ENCODE data around the gene FARSA. TPM values are rescaled to one million over a fixed set of nuclear protein-coding genes. Genes with fewer than 3 reads are reported as not detected.

The FARSA gene
- total RNA-seq, 1 donor from 2014 or later, result 54.5 TPM

- H3K4me1 Mint-ChIP-seq, result peaks cover 13% of the 10 kb centered on the region
- H3K4me3 Mint-ChIP-seq, result peak overlapping the region; percentile 79
- no peak for DNase-seq (ENCODE audit: low spot score in 2 of 2, unreplicated experiment in 2 of 2)
- TF ChIP-seq CTCF (IDR thresholded peaks at IDR 0.05; ENCODE audit: unreplicated experiment), result no peak
- peak overlapping the region; percentile 41 for H3K27ac Mint-ChIP-seq
- peaks cover 43% of the 10 kb centered on the region for H3K27me3 Mint-ChIP-seq (ENCODE audit: low read depth)
- H3K36me3 Mint-ChIP-seq, result peaks cover 2% of the 10 kb centered on the region
- H3K9me3 Mint-ChIP-seq, result peaks cover 4% of the 10 kb centered on the region
Measured at GRCh38 chr19:12882589-12882988, 50.9 kb downstream of the FARSA start.

GRCh38 chr19:12881172-12881808, 52.2 kb downstream of the FARSA start, which contains the start of gene DNASE2:
Gene DNASE2 (minus strand): TSS chr19:12881449. CDS start chr19:12881375, 74 bp downstream.
- peak; percentile 77 to 86 for DNase-seq (ENCODE audit: low spot score in 2 of 2, unreplicated experiment in 2 of 2)
- Mint-ChIP-seq H3K9me3 (peaks cover 4% of the 10 kb centered on the region), H3K36me3 (peaks cover 2% of the 10 kb centered on the region), H3K4me3 (peak within 1 kb of the TSS; percentile 79), H3K27me3 (ENCODE audit: low read depth) (peaks cover 30% of the 10 kb centered on the region), H3K27ac (peak within 1 kb of the TSS; percentile 83), H3K4me1 (peaks cover 10% of the 10 kb centered on the region)
- no peak for TF ChIP-seq CTCF (IDR thresholded peaks at IDR 0.05; ENCODE audit: unreplicated experiment)

GRCh38 chr19:12880551-12881171, 52.9 kb downstream of the FARSA start:
- H3K36me3 Mint-ChIP-seq, result peaks cover 2% of the 10 kb centered on the region
- peaks cover 4% of the 10 kb centered on the region for H3K9me3 Mint-ChIP-seq
- peak overlapping the region; percentile 67 for H3K27ac Mint-ChIP-seq
- H3K4me3 Mint-ChIP-seq, result peak overlapping the region; percentile 79
- no peak for TF ChIP-seq CTCF (IDR thresholded peaks at IDR 0.05; ENCODE audit: unreplicated experiment)
- H3K4me1 Mint-ChIP-seq, result peaks cover 9% of the 10 kb centered on the region
- peak in 1 of 2 experiments; percentile 53 for DNase-seq (ENCODE audit: low spot score in 2 of 2, unreplicated experiment in 2 of 2)
- peaks cover 26% of the 10 kb centered on the region for H3K27me3 Mint-ChIP-seq (ENCODE audit: low read depth)

- H3K27ac Mint-ChIP-seq, result no peak overlapping the region
- H3K4me3 Mint-ChIP-seq, result no peak overlapping the region
- peaks cover 21% of the 10 kb centered on the region for H3K36me3 Mint-ChIP-seq
- DNase-seq (ENCODE audit: low spot score in 2 of 2, unreplicated experiment in 2 of 2), result no peak
- TF ChIP-seq CTCF (IDR thresholded peaks at IDR 0.05; ENCODE audit: unreplicated experiment), result no peak
- H3K27me3 Mint-ChIP-seq (ENCODE audit: low read depth), result no peaks in the 10 kb centered on the region
- no peaks in the 10 kb centered on the region for H3K4me1 Mint-ChIP-seq
- peaks cover 5% of the 10 kb centered on the region for H3K9me3 Mint-ChIP-seq
Measured at GRCh38 chr19:12875086-12875485, 58.4 kb downstream of the FARSA start.

GRCh38 chr19:12873891-12874745, 59.4 kb downstream of the FARSA start:
- Mint-ChIP-seq H3K27ac (no peak overlapping the region), H3K9me3 (peaks cover 5% of the 10 kb centered on the region), H3K36me3 (peaks cover 21% of the 10 kb centered on the region), H3K4me3 (no peak overlapping the region), H3K27me3 (ENCODE audit: low read depth) (no peaks in the 10 kb centered on the region), H3K4me1 (no peaks in the 10 kb centered on the region)
- TF ChIP-seq CTCF (IDR thresholded peaks at IDR 0.05; ENCODE audit: unreplicated experiment), result no peak
- no peak for DNase-seq (ENCODE audit: low spot score in 2 of 2, unreplicated experiment in 2 of 2)

All from mesothelial cell of epicardium (in vitro differentiated cells).